GM18907 (cell line): ENCODE results near the gene SPX.

Source experiments
- ATAC-seq: cut with Tn5 transposase; IDR thresholded peaks from one replicate; pipeline ENCODE4 v1.9.1; 2021; ENCODE audit warnings: mild to moderate bottlenecking, moderate library complexity; ENCODE audit not compliant: unreplicated experiment

Gene SPX

GRCh38 chr12:21576431-21576830, 50.3 kb downstream of the SPX start:
- no peak for ATAC-seq

GRCh38 chr12:21577516-21577915, 51.4 kb downstream of the SPX start:
- no peak for ATAC-seq

GRCh38 chr12:21580748-21581516, 54.8 kb downstream of the SPX start:
- ATAC-seq = peak; percentile 82
